Measurements from ENCODE around the gene BRIP1.

Gene BRIP1

DNA sequence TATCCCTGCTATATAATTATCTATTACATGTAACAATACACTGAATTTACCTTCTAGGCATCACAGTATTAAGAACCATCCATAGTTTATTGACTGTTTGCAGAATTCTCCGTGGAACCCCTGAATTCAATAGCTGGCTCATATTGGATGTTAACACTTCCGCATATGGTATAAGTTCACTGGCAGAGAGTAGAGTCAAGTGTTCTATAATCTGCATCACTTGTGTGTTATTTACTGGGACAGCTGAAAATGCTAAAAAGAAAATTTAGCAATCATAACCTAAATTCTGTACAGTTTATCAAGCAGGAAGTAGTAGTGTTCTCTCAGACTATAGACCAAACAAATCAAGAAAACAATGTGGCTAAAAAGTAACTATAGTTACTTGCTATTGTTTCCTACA is 14.5 kb upstream of the BRIP1 start:
- TF ChIP-seq, protein P1, sequence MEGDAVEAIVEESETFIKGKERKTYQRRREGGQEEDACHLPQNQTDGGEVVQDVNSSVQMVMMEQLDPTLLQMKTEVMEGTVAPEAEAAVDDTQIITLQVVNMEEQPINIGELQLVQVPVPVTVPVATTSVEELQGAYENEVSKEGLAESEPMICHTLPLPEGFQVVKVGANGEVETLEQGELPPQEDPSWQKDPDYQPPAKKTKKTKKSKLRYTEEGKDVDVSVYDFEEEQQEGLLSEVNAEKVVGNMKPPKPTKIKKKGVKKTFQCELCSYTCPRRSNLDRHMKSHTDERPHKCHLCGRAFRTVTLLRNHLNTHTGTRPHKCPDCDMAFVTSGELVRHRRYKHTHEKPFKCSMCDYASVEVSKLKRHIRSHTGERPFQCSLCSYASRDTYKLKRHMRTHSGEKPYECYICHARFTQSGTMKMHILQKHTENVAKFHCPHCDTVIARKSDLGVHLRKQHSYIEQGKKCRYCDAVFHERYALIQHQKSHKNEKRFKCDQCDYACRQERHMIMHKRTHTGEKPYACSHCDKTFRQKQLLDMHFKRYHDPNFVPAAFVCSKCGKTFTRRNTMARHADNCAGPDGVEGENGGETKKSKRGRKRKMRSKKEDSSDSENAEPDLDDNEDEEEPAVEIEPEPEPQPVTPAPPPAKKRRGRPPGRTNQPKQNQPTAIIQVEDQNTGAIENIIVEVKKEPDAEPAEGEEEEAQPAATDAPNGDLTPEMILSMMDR (conservative IDR thresholded peaks at IDR 0.05; ENCODE audit: control insufficient read depth, insufficient read depth, low read depth, low read length) = no peak
- DNase-seq (ENCODE audit: low read depth) = no peak
- H3K4me3 ChIP-seq (ENCODE audit: control insufficient read depth, low read depth, low read length) = no peak overlapping the region

DNA sequence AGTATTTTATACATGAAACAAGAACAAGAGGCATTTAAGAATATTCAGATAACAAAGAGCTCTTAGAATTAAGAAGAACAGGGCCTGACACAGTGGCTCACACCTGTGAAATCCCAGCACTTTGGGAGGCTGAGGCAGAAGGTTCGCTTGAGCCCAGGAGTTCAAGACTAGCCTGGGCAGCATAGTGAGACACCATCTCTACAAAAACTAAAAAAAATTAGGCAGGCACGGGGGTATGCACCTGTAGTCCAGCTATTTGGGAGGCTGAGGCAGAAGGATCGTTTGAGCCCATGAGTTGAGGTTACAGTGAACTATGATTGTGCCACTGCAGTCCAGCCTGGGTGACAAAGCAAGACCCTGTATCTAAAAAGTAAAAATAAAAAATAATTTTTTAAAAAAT is 12.5 kb upstream of the BRIP1 start:
- no peak overlapping the region for H3K4me3 ChIP-seq (ENCODE audit: control insufficient read depth, low read depth, low read length)
- TF ChIP-seq, protein P1 (conservative IDR thresholded peaks at IDR 0.05; ENCODE audit: control insufficient read depth, insufficient read depth, low read depth, low read length) = no peak
- DNase-seq (ENCODE audit: low read depth) = no peak

DNA sequence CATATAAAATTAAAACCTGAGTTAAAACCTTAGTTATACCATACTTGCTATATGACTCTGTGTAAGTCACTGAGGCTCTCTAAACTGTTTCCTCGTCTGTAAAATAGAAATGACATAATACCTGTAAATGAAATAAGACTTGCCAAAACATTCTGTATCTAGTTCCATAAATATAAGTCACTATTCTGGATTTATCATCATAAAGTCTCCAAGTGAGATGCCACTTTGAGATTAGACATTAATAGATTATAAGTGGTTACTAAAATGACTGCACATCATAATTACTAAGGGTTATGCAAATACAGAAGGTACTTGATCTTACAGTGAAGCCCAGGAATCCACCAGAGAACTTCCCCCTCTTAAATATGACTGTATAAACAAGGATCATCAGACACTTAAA is 12.0 kb upstream of the BRIP1 start:
- no peak for DNase-seq (ENCODE audit: low read depth)
- no peak overlapping the region for H3K4me3 ChIP-seq (ENCODE audit: control insufficient read depth, low read depth, low read length)
- TF ChIP-seq, protein P1 (conservative IDR thresholded peaks at IDR 0.05; ENCODE audit: control insufficient read depth, insufficient read depth, low read depth, low read length) = no peak

DNA sequence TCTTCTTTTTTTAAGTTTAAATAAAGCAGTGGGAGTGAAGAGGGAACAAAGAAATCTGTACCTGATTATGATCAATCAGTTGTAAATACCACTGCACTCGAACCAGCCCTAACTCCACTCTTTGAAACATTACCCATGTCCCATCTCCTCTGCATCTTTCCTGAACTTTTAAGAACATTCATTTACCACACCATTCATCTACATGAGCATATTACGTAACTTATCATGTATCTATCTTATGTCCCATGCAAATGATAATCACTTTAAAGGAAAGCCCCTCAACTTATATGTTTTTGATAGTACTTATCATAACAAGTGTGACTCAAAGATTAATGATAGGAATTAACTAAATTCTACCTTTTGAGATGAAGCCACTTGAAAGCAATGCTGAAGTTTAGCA is 10.7 kb upstream of the BRIP1 start:
- TF ChIP-seq, protein P1 (conservative IDR thresholded peaks at IDR 0.05; ENCODE audit: control insufficient read depth, insufficient read depth, low read depth, low read length) = no peak
- no peak overlapping the region for H3K4me3 ChIP-seq (ENCODE audit: control insufficient read depth, low read depth, low read length)
- DNase-seq (ENCODE audit: low read depth) = no peak

DNA sequence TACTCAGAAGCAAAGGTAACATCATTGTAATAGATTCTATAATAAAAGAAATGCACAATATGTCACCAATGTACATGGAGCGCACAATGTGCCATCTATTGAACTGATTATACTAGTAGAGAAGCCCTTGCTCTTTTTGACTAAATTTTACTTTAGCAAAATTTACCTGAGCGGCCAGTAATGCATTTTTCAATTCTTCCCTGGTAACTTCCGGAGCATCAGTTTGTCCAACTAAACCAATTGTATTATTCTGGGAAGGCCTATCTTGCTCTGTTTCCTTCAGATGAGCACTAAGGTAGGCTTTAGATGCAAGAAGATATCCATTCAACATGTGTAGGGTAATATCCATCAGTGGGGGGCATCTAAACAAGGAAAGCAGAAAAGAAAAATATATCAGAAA is 8.8 kb upstream of the BRIP1 start:
- DNase-seq (ENCODE audit: low read depth) = no peak
- TF ChIP-seq, protein P1 (conservative IDR thresholded peaks at IDR 0.05; ENCODE audit: control insufficient read depth, insufficient read depth, low read depth, low read length) = no peak

DNA sequence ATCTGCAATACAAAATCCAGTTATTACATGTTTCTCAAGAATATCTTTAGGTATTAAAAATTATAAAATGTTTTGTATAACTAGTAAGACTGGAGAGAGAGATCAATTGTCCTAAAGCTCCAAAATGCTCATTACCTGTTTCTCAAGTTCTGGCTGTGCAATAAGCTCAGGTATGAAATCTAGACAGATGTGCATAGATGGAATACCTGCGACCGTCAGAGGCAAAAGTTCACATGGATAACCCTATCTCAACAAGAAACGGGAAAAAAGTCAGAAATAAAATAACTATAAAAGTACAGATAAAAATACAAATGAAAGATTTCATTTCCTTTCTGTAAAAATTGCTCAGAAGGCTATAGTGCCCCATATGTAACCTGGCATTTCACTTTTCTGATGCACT is 5.8 kb upstream of the BRIP1 start:
- DNase-seq (ENCODE audit: low read depth) = no peak
- H3K4me3 ChIP-seq (ENCODE audit: control insufficient read depth, low read depth, low read length) = no peak overlapping the region
- TF ChIP-seq, protein P1 (conservative IDR thresholded peaks at IDR 0.05; ENCODE audit: control insufficient read depth, insufficient read depth, low read depth, low read length) = no peak

More for the DNA sequence above, 8.8 kb upstream of the BRIP1 start:
- H3K4me3 ChIP-seq (ENCODE audit: control insufficient read depth, low read depth, low read length) = no peak overlapping the region

DNA sequence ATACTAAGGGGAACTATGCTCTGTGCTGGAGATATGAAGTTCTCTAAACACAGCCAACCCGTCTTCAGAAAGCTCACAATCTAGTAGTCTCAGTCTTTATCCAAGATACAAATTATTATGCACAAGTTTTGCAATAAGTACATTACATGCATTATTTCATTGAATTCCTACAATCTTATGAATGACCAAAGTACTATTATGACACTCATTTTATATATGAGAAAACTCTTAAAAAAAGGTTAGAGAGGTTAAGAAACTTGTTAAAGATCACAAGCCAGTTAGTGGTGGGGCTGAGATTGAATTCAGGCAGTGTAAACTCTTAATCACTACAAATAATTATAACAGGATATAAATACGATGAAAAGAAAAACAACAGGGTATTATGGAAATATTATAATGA is 4.7 kb upstream of the BRIP1 start:
- DNase-seq (ENCODE audit: low read depth) = no peak
- TF ChIP-seq, protein P1 (conservative IDR thresholded peaks at IDR 0.05; ENCODE audit: control insufficient read depth, insufficient read depth, low read depth, low read length) = no peak
- H3K4me3 ChIP-seq (ENCODE audit: control insufficient read depth, low read depth, low read length) = no peak overlapping the region

Data from fibroblast of mammary gland (primary cell).